IMR-90 (cell line): Measurements from ENCODE around the gene WNT11. TPM values are rescaled to one million over a fixed set of nuclear protein-coding genes. Genes with fewer than 3 reads are reported as not detected.

Experiments
- ATAC-seq: fragments of 200-7000 bp; cut with Tn5 transposase; 2 replicates; pipeline ENCODE4 v1.9.1; 2020; ENCODE audit warnings: low read depth, mild to moderate bottlenecking, moderate library complexity
- BruUV-seq: library from RNA; stranded (reverse); fragments of 400-500 nt; replicated peaks from 2 replicates; lab custom pipeline; 2021; lab: Mats Ljungman, UMichigan
- CTCF ChIA-PET: fragments of 300-600 bp; formaldehyde crosslinking; extraction: SDS; loops from one replicate; lab custom pipeline; 2021; ENCODE audit warnings: antibody characterized with exemption; lab: Yijun Ruan, JAX
- POLR2A ChIA-PET: fragments of 300-600 bp; sonication (Branson Sonifier 250); formaldehyde crosslinking; loops from one replicate; lab custom pipeline; 2022; ENCODE audit warnings: antibody characterized with exemption; ENCODE audit not compliant: unreplicated experiment; lab: Charles Lee
- DNase-seq: peaks from one replicate; pipeline ENCODE4 v3.0.0; 2013
- H2AFZ ChIP-seq: replicated peaks from 2 replicates; pipeline ENCODE3; 2013; ENCODE audit warnings: low read length, mild to moderate bottlenecking; ENCODE audit not compliant: poor library complexity
- H2AK5ac ChIP-seq: 2 replicates; pipeline ENCODE4 v1.6.1; 2013; ENCODE audit warnings: low read depth, low read length, inconsistent platforms
- H2AK9ac ChIP-seq: replicated peaks from 2 replicates; pipeline ENCODE3; 2013; ENCODE audit warnings: mild to moderate bottlenecking, low read depth, low read length, moderate library complexity; ENCODE audit not compliant: poor library complexity
- H2BK120ac ChIP-seq: 2 replicates; pipeline ENCODE4 v1.6.1; 2013; ENCODE audit warnings: low read depth, low read length, inconsistent platforms
- H2BK15ac ChIP-seq: 3 replicates; pipeline ENCODE4 v1.6.1; 2013; ENCODE audit warnings: low read depth, low read length, inconsistent platforms
- H2BK20ac ChIP-seq: 2 replicates; pipeline ENCODE4 v1.6.1; 2013; ENCODE audit warnings: low read depth, mild to moderate bottlenecking, inconsistent platforms, low read length, moderate library complexity
- H2BK5ac ChIP-seq: 2 replicates; pipeline ENCODE4 v1.6.1; 2013; ENCODE audit warnings: mild to moderate bottlenecking, low read depth, low read length, inconsistent platforms; ENCODE audit not compliant: poor library complexity, severe bottlenecking
- H3K14ac ChIP-seq: replicated peaks from 2 replicates; pipeline ENCODE4 v1.6.1; 2013; ENCODE audit warnings: low read depth, low read length, inconsistent platforms
- H3K18ac ChIP-seq: 2 replicates; pipeline ENCODE4 v1.6.1; 2013; ENCODE audit warnings: low read depth, low read length, control low read depth
- H3K23ac ChIP-seq: 2 replicates; pipeline ENCODE4 v1.6.1; 2013; ENCODE audit warnings: low read depth, low read length, inconsistent platforms
- H3K27ac ChIP-seq: 2 replicates; pipeline ENCODE4 v1.5.1; 2013; ENCODE audit warnings: mild to moderate bottlenecking, control low read depth, low read length; ENCODE audit not compliant: insufficient read depth
- H3K27me3 ChIP-seq: 2 replicates; pipeline ENCODE4 v1.6.1; 2013; ENCODE audit warnings: low read length; ENCODE audit not compliant: control insufficient read depth, insufficient read depth
- H3K36me3 ChIP-seq: 2 replicates; pipeline ENCODE4 v1.6.1; 2013; ENCODE audit warnings: low read length, mixed read lengths; ENCODE audit not compliant: control insufficient read depth, insufficient read depth
- H3K4ac ChIP-seq: 2 replicates; pipeline ENCODE4 v1.6.1; 2013; ENCODE audit warnings: low read depth, low read length, inconsistent platforms
- H3K4me1 ChIP-seq: 2 replicates; pipeline ENCODE4 v1.6.1; 2013; ENCODE audit warnings: low read length, mixed read lengths; ENCODE audit not compliant: control insufficient read depth, insufficient read depth
- H3K4me2 ChIP-seq: 2 replicates; pipeline ENCODE4 v1.6.1; 2013; ENCODE audit warnings: low read depth, mild to moderate bottlenecking, control low read depth, low read length, moderate library complexity
- H3K4me3 ChIP-seq: 2 replicates; pipeline ENCODE4 v1.5.1; 2013; ENCODE audit warnings: low read depth, mild to moderate bottlenecking, control low read depth, low read length, moderate library complexity; ENCODE audit not compliant: insufficient read depth
- H3K56ac ChIP-seq: 2 replicates; pipeline ENCODE4 v1.6.1; 2013; ENCODE audit warnings: low read length, inconsistent platforms; ENCODE audit not compliant: insufficient read depth; ENCODE audit errors: extremely low read depth
- H3K79me1 ChIP-seq, 2 experiments: 2 replicates each; pipeline ENCODE4 v1.6.1; 2013; ENCODE audit warnings: low read length in 2 of 2, inconsistent platforms in 1 of 2, low read depth in 1 of 2
- H3K9ac ChIP-seq: 2 replicates; pipeline ENCODE4 v1.6.1; 2013; ENCODE audit warnings: low read depth, low read length, control low read depth
- H3K9me1 ChIP-seq: 2 replicates; pipeline ENCODE4 v1.6.1; 2013; ENCODE audit warnings: low read length, inconsistent platforms; ENCODE audit not compliant: insufficient read depth
- H3K9me3 ChIP-seq: 2 replicates; pipeline ENCODE4 v1.6.1; 2013; ENCODE audit warnings: low read length; ENCODE audit not compliant: control insufficient read depth, insufficient read depth
- H4K20me1 ChIP-seq: 2 replicates; pipeline ENCODE4 v1.6.1; 2013; ENCODE audit warnings: low read length, inconsistent platforms; ENCODE audit not compliant: insufficient read depth
- H4K5ac ChIP-seq: 2 replicates; pipeline ENCODE4 v1.6.1; 2013; ENCODE audit warnings: mild to moderate bottlenecking, low read depth, low read length, control low read depth
- H4K8ac ChIP-seq, 2 experiments: 2 replicates each; pipeline ENCODE4 v1.6.1; 2013; ENCODE audit warnings: low read depth in 2 of 2, low read length in 2 of 2, control low read depth in 1 of 2, inconsistent platforms in 1 of 2
- H4K91ac ChIP-seq: 2 replicates; pipeline ENCODE4 v1.6.1; 2013; ENCODE audit warnings: low read depth, low read length, inconsistent platforms; ENCODE audit not compliant: insufficient read depth
- BHLHE40 ChIP-seq: fragments of 150-350 bp; IDR thresholded peaks from 2 replicates; pipeline ENCODE4 v1.6.1; 2016; ENCODE audit warnings: mild to moderate bottlenecking, low read depth, low read length
- CEBPB ChIP-seq: IDR thresholded peaks from 2 replicates; pipeline ENCODE4 v1.6.1; 2012; ENCODE audit warnings: low read depth, low read length, improper control_type of control experiment
- CHD1 ChIP-seq: IDR thresholded peaks from 2 replicates; pipeline ENCODE4 v1.6.1; 2012; ENCODE audit warnings: low read depth, low read length, improper control_type of control experiment
- CTCF ChIP-seq: conservative IDR thresholded peaks from 2 replicates; pipeline ENCODE4 v1.5.1; 2012; ENCODE audit warnings: mild to moderate bottlenecking, low read depth, low read length, improper control_type of control experiment
- ELK1 ChIP-seq: fragments of 150-350 bp; IDR thresholded peaks from 2 replicates; pipeline ENCODE4 v1.6.1; 2016; ENCODE audit warnings: low read depth, mild to moderate bottlenecking, low read length, moderate library complexity, borderline replicate concordance
- FOS ChIP-seq: fragments of 150-350 bp; IDR thresholded peaks from 2 replicates; pipeline ENCODE4 v1.6.1; 2016; ENCODE audit warnings: low read depth, low read length
- MAFK ChIP-seq: IDR thresholded peaks from 2 replicates; pipeline ENCODE4 v1.6.1; 2012; ENCODE audit warnings: low read depth, low read length, improper control_type of control experiment
- MAZ ChIP-seq: IDR thresholded peaks from 2 replicates; pipeline ENCODE4 v1.6.1; 2012; ENCODE audit warnings: low read depth, mild to moderate bottlenecking, low read length, improper control_type of control experiment, moderate library complexity, borderline replicate concordance
- MXI1 ChIP-seq: IDR thresholded peaks from 2 replicates; pipeline ENCODE4 v1.6.1; 2012; ENCODE audit warnings: low read depth, mild to moderate bottlenecking, low read length, moderate library complexity, borderline replicate concordance
- NFE2L2 ChIP-seq: fragments of 150-350 bp; IDR thresholded peaks from 2 replicates; pipeline ENCODE4 v1.6.1; 2016; ENCODE audit warnings: low read depth, mild to moderate bottlenecking, low read length
- POLR2A ChIP-seq: IDR thresholded peaks from 2 replicates; pipeline ENCODE4 v1.6.1; 2012; ENCODE audit warnings: mild to moderate bottlenecking, low read depth, low read length
- RAD21 ChIP-seq: IDR thresholded peaks from 2 replicates; pipeline ENCODE4 v1.6.1; 2012; ENCODE audit warnings: low read length, improper control_type of control experiment
- RCOR1 ChIP-seq: IDR thresholded peaks from 2 replicates; pipeline ENCODE4 v1.6.1; 2012; ENCODE audit warnings: mild to moderate bottlenecking, low read length, improper control_type of control experiment; ENCODE audit not compliant: insufficient replicate concordance
- RFX5 ChIP-seq: IDR thresholded peaks from 2 replicates; pipeline ENCODE4 v1.8.0; 2012; ENCODE audit warnings: low read depth, mild to moderate bottlenecking, low read length, moderate library complexity
- SMC3 ChIP-seq: fragments of 150-350 bp; IDR thresholded peaks from 2 replicates; pipeline ENCODE4 v1.6.1; 2016; ENCODE audit warnings: low read depth, mild to moderate bottlenecking, antibody characterized with exemption, low read length, moderate library complexity
- USF2 ChIP-seq: fragments of 150-350 bp; IDR thresholded peaks from 2 replicates; pipeline ENCODE4 v1.6.1; 2017; ENCODE audit warnings: mild to moderate bottlenecking, antibody characterized with exemption, low read length, low read depth
- WGBS, 2 experiments: methylation state at CpG; one replicate each; pipeline versions ENCODE4 v1.1.5 to v1.1.7; 2013; ENCODE audit warnings: missing lambda C conversion rate in 2 of 2; ENCODE audit not compliant: insufficient read length in 1 of 2; ENCODE audit errors: extremely low coverage in 2 of 2; 5-methylcytosine and 5-hydroxymethylcytosine counted together
- dilution Hi-C: fragments of 300-500 bp; cut with HindIII; formaldehyde crosslinking; loops from one replicate; pipeline ENCODE4 v1.14.3; 2018; ENCODE audit warnings: low sequenced_read_pairs; ENCODE audit not compliant: unreplicated experiment
- in situ Hi-C: fragments of 300-500 bp; cut with MboI; formaldehyde crosslinking; loops from 3 replicates; pipeline ENCODE4 v1.14.3; 2019; ENCODE audit warnings: low sequenced_read_pairs, inconsistent platforms, mixed read lengths
- intact Hi-C: fragments of 100-400 bp; cut with micrococcal nuclease; formaldehyde crosslinking; loops from 2 replicates; pipeline ENCODE4 v1.10.0; 2022
- polyA plus RNA-seq, 3 experiments: library from polyadenylated mRNA; depleted of rRNA; stranded (reverse); fragments of >200 nt; gene quantifications; 2 replicates each; pipeline ENCODE4 v1.2.3, GENCODE V29; 2012; ENCODE audit warnings: low replicate concordance in 1 of 3
- total RNA-seq: library from RNA; depleted of rRNA; stranded (reverse); fragments of >200 nt; gene quantifications from 2 replicates; pipeline ENCODE4 v1.2.3, GENCODE V29; 2012

The WNT11 gene
- total and polyA plus RNA-seq, 2 of the 4 experiments (the other 2 are of a cell fraction) = 0.10 TPM; not detected in 1

- no peak for DNase-seq
- dilution Hi-C loops = no loop called here
- CTCF ChIA-PET = interaction anchor here (0.5 kb wide), 1 partner anchor 48 kb away, joined by 5 read pairs; no protein-coding TSS in a partner anchor
These were observed 40.8 kb upstream of the WNT11 start for GRCh38 chr11:76247091-76247490.

More at GRCh38 chr11:76247091-76247490, 40.8 kb upstream of the WNT11 start:
- POLR2A ChIA-PET = no interaction called here
- Histone ChIP-seq H3K9ac (no peak overlapping the region), H4K91ac (no peak overlapping the region), H3K79me1 (no peaks in the 10 kb centered on the region), H3K18ac (no peak overlapping the region), H2BK20ac (no peak overlapping the region), H4K8ac (no peak overlapping the region), H4K5ac (no peak overlapping the region), H2AFZ (no peak overlapping the region), H3K27me3 (peaks cover 75% of the 10 kb centered on the region), H4K20me1 (no peaks in the 10 kb centered on the region), H2AK5ac (no peak overlapping the region), H3K56ac (no peak overlapping the region), H3K27ac (no peak overlapping the region), H3K4me2 (no peak overlapping the region), H3K4ac (no peak overlapping the region), H3K14ac (no peak overlapping the region), H3K4me3 (no peak overlapping the region), H3K9me3 (peaks cover 18% of the 10 kb centered on the region), H3K23ac (no peak overlapping the region), H2BK5ac (no peak overlapping the region), H3K9me1 (peaks cover 3% of the 10 kb centered on the region), H2BK15ac (no peak overlapping the region), H2BK120ac (no peak overlapping the region), H3K36me3 (no peaks in the 10 kb centered on the region), H3K4me1 (no peaks in the 10 kb centered on the region), H2AK9ac (no peak overlapping the region)
- 100% methylated on average over 1 of the region's 6 CpGs; no CpG with 5 or more reads in 1 of the 2 experiments for WGBS, 2 experiments
- in situ Hi-C loops = no loop called here
- intact Hi-C loops = no loop called here
- BruUV-seq = no TSS peak
- no peak for ATAC-seq
- no peak for TF ChIP-seq POLR2A
- TF ChIP-seq RAD21 = no peak
- TF ChIP-seq RFX5 = no peak
- TF ChIP-seq CEBPB = no peak
- no peak for TF ChIP-seq USF2
- TF ChIP-seq MXI1 = no peak
- TF ChIP-seq MAZ = no peak
- no peak for TF ChIP-seq FOS
- no peak for TF ChIP-seq CTCF
- no peak for TF ChIP-seq SMC3
- no peak for TF ChIP-seq BHLHE40
- no peak for TF ChIP-seq CHD1
- TF ChIP-seq NFE2L2 = no peak
- TF ChIP-seq ELK1 = no peak
- TF ChIP-seq RCOR1 = no peak
- TF ChIP-seq MAFK = no peak
